HG03196 (cell line): Measurements from ENCODE around the gene CTNNA2.

Source experiments
- ATAC-seq: cut with Tn5 transposase; IDR thresholded peaks from one replicate; pipeline ENCODE4 v1.9.1; 2021; ENCODE audit not compliant: unreplicated experiment

CTNNA2 gene

GRCh38 chr2:79611448-79612016 is 98.7 kb downstream of the CTNNA2 start:
- ATAC-seq: no peak

- no peak for ATAC-seq
These were observed 100.1 kb downstream of the CTNNA2 start for GRCh38 chr2:79612999-79613398.

GRCh38 chr2:79619442-79619841 is 106.6 kb downstream of the CTNNA2 start:
- ATAC-seq: no peak

DNA sequence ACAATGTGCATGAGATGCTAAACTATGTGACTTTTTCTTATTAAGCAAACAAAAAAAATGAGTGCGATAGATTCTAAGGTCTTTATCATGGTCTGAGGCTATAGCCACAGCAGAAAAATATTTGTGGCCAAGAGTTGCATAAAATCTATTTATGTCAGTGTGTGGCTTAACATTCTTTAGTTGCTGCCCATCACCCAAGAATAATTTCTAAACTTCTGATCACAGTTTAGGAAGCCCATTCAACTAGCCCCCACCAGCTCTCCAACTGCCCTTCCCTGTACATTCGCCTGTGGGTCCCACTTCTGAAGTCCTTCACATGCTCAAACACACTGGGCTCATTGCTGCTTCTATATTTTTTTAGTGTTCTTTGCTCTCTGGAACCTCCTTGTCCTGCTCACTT is 107.1 kb downstream of the CTNNA2 start:
- ATAC-seq: no peak

DNA sequence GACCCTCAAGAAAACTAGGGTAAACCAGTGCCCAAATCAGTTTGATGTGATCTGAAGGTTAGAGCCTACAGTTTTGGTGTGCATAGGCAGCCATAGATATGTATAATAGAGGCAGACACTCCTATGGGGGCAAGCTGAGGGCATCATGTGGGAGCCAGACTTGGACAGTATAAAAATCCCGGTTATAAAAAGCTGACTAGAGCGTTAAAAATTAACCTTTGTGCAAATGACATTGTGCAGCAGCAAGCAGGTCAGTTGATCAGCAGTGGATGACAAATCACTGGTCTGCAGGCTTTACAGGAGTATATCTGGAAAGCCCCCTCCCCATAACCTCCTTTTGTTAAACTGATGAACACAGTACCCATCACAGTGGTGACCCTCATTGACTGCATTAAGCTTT is 107.8 kb downstream of the CTNNA2 start:
- no peak for ATAC-seq

- no peak for ATAC-seq
These were observed 108.4 kb downstream of the CTNNA2 start for GRCh38 chr2:79621252-79621651.

DNA sequence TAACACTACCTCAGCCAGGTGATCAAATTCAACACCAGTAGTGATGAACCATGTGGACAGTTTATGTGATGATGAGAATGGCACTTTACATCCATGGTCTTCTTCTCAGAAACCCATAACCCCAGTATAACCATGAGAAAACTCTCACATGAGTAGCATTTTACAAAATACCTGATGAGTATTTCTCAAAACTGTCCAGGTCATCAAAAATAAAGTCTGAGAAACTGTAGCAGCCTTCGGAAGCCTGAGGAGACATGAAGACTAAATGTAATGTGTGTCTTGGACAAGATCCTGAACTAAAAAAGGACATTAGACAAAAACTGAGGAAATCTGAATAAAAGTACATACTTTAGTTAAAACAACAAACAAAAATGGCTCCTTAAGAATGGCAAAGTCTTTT is 108.9 kb downstream of the CTNNA2 start:
- ATAC-seq: no peak

DNA sequence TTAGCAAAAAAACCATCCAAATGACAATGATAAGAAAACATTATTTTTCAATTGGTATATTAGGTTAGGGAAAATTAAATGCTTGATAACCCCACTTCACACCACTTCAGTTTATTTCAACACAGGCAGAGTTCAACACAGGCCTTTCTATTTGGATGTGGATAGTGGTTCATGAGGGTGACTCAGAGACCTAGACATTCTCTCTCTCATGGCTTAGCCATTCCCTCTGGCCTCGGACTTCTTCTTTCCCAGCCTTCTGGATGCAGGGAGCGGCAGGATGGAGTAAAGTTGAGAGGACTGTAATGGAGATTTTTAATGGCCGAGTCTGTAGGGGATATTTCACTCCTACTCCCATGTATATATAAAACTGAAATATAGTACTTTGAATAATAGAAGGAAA is 109.7 kb downstream of the CTNNA2 start:
- no peak for ATAC-seq

GRCh38 chr2:79627237-79627636 is 114.4 kb downstream of the CTNNA2 start:
- ATAC-seq: no peak

- ATAC-seq: no peak
These were observed 117.2 kb downstream of the CTNNA2 start for GRCh38 chr2:79630060-79630459.

- ATAC-seq: no peak
These were observed 118.2 kb downstream of the CTNNA2 start for GRCh38 chr2:79630972-79631557.

- no peak for ATAC-seq
These were observed 125.6 kb downstream of the CTNNA2 start for GRCh38 chr2:79638410-79638809.

DNA sequence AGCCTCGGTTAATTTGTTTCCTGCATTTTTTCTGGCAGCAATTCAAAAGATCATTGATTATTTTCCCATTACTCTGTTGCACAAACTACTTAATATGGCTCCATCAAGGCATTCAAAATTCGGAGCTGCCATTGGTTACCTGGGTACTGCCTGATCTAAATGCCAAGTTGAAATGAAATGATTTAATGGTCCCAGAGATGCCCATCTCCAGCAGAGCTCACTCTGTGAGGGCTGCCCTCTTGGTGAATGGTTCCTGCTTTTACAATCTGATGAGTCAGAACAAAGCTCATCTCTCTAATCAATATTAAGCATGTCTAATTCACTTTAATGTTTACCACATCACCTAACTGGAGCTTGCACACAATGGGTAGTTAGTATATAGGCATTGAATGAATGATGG is 126.1 kb downstream of the CTNNA2 start:
- no peak for ATAC-seq

DNA sequence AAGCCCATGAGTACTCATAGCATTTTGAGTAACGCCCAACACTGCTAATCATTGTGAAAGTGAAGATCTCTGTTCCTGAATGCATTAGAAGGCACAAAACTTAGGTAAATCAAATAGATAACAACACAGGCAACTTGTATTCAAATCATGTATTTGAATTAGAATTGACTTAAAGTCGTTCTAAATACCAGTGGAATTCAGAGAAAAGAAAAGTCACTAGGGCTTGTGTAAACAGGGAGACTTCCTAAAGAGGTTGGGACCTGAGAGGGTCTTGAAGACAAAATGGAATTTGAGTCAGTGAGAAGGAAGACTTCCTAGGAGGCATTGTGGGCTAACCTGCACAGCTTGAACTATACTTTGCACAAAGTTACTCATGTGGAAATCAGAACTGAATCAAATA is 127.2 kb downstream of the CTNNA2 start:
- no peak for ATAC-seq

GRCh38 chr2:79649531-79649930 is 136.7 kb downstream of the CTNNA2 start:
- ATAC-seq: no peak

- ATAC-seq: no peak
These were observed 147.7 kb downstream of the CTNNA2 start for GRCh38 chr2:79660557-79660956.

GRCh38 chr2:79665091-79665490 is 152.2 kb downstream of the CTNNA2 start:
- no peak for ATAC-seq

GRCh38 chr2:79666430-79666829 is 153.6 kb downstream of the CTNNA2 start:
- ATAC-seq: no peak

- ATAC-seq: no peak
These were observed 156.9 kb downstream of the CTNNA2 start for GRCh38 chr2:79669714-79670113.

DNA sequence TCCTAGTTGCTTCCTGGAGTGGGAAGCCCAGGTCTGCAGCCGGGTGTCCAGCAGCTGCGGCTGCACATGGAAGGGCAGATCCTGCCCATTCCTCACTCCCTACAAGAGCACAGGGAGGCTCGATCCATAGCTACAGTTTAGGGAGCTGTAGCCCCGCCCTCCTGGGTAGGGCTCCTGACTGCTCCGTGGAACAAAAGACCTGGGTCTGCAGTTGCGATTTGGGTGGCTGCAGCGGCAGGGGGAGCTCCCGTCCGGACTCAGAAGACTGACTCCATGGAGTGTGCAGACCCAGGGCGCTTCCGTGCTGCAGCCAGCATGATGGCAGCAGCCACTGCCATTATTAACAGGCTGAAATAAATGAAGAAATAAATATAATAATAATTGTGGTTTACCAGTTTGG is 157.3 kb downstream of the CTNNA2 start:
- ATAC-seq: no peak

- ATAC-seq: no peak
These were observed 174.0 kb downstream of the CTNNA2 start for GRCh38 chr2:79686884-79687283.

- ATAC-seq: no peak
These were observed 182.4 kb downstream of the CTNNA2 start for GRCh38 chr2:79695248-79695647.

DNA sequence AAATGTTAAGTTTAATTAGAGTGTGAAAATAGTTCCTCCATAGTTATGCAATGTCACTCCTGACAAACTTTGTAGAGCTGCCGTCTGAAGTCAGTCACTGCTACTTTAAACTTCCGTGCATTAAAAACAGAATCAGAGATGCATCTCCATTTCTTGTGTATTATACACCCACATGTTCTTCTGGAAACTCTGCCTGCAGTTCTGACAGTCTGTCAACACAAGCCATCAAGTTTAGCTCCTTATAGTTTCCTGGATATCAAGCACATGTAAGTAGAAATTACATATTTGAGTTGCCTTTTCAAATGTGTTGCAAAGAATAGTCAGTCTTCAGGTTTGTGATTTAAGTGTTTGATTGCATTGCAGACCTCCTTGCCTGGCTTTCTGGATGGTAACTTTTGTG is 184.3 kb downstream of the CTNNA2 start:
- no peak for ATAC-seq
